ENCODE data around the gene CZIB. TPM values are rescaled to one million over a fixed set of nuclear protein-coding genes. Genes with fewer than 3 reads are reported as not detected.
A peak's percentile ranks its signal among the peaks of the same experiment; 100 is the strongest.
"Not testable (repeated sequence)": the region's sequence is repeated elsewhere in the genome, so short reads cannot be mapped to it uniquely, and the experiment has no call there.

Gene CZIB
- total RNA-seq, 1 donor from 2014 or later = 47.8 TPM

- peak; percentile 81 for DNase-seq (ENCODE audit: low read depth, low spot score)
Measured at GRCh38 chr1:53238197-53239155, 18.0 kb upstream of the CZIB start, which contains the start of gene MAGOH. TSS of gene MAGOH (minus strand) at chr1:53238518. CDS start at chr1:53238448, 70 bp downstream.

GRCh38 chr1:53237638-53238037, 17.2 kb upstream of the CZIB start:
- no peak for DNase-seq (ENCODE audit: low read depth, low spot score)

GRCh38 chr1:53220962-53221286, 490 bp upstream of the CZIB start:
- no peak for DNase-seq (ENCODE audit: low read depth, low spot score)

- DNase-seq (ENCODE audit: low read depth, low spot score) = no peak
Measured at GRCh38 chr1:53219711-53220110, 723 bp downstream of the CZIB start.

DNA sequence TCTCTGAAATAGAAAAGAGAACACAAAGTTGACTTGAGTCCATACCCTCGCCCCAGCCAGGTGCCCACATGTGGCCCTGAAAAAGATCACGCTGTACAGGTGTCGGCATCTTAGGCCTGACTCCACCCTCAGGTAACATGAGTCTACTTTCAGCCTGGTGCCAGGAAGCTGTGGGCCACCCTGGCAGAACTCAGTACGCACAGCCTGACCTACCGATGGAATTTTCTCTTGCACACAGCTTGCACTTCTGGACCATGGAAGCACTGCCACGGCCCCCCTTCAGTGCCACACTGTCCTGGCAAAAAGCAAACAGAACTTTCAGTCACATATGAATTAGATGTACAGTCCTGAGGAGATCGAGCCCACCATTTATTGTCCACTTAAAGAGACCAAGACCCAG, 2.2 kb downstream of the CZIB start:
- DNase-seq (ENCODE audit: low read depth, low spot score) = no peak

- no peak for DNase-seq (ENCODE audit: low read depth, low spot score)
Measured at GRCh38 chr1:53214376-53214940, 6.0 kb downstream of the CZIB start.

DNA sequence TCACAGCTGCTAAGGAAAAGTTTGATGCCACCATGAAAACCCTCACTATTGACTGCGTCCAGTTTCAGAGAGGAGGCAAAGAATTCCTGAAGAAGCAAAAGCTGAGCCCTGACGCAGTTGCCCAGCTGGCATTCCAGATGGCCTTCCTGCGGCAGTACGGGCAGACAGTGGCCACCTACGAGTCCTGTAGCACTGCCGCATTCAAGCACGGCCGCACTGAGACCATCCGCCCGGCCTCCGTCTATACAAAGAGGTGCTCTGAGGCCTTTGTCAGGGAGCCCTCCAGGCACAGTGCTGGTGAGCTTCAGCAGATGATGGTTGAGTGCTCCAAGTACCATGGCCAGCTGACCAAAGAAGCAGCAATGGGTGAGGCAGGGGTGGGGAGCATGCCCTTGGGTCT, 9.5 kb downstream of the CZIB start:
- no peak for DNase-seq (ENCODE audit: low read depth, low spot score)

- DNase-seq (ENCODE audit: low read depth, low spot score) = no peak
Measured at GRCh38 chr1:53210352-53210751, 10.1 kb downstream of the CZIB start.

DNA sequence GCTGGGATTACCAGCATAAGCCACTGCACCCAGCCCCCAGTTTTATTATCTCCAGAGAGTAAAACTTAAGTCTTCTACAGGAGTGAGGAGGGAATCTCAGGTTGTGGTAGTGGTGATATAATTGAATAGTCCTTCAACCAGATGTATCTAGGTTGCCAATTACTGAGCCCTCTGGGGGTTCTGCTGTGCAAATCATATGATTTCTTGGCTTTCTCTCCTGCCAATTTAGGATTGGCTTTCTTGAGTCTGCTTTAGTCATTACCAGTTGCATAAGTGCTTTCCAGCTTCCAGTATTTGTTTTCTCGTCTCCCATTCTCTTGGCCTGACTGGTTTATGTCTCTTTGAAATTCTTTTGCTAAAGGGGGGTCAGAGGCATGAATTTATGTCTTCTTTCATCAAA, 12.7 kb downstream of the CZIB start:
- no peak for DNase-seq (ENCODE audit: low read depth, low spot score)

DNA sequence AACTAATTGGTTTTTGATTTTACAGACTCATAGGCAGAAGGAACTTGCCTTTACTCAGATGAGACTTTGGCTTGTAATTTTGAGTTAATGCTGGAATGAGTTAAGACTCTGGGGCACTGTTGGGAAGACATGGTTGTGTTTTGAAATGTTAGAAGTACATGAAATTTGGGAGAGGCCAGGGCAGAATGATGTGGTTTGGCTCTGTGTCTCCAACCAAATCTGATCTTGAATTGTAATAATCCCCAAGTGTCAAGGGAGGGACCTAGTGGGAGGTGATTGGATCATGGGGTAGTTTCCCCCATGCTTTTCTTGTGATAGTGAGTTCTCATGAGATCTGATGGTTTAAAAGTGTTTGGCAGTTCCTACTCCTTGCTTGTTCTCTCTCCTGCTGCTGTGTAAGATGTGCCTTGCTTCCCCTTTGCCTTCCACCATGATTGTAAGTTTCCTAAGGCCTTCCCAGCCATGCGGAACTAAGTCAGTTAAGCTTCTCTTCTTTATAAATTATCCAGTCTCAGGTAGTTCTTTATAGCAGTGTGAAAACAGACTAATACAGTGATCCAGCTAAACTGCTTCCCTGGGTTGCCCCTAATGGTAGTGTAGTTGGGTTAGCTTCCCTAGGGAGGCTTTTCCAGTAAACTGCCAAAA, 13.6 kb downstream of the CZIB start:
- DNase-seq (ENCODE audit: low read depth, low spot score) = no peak

DNA sequence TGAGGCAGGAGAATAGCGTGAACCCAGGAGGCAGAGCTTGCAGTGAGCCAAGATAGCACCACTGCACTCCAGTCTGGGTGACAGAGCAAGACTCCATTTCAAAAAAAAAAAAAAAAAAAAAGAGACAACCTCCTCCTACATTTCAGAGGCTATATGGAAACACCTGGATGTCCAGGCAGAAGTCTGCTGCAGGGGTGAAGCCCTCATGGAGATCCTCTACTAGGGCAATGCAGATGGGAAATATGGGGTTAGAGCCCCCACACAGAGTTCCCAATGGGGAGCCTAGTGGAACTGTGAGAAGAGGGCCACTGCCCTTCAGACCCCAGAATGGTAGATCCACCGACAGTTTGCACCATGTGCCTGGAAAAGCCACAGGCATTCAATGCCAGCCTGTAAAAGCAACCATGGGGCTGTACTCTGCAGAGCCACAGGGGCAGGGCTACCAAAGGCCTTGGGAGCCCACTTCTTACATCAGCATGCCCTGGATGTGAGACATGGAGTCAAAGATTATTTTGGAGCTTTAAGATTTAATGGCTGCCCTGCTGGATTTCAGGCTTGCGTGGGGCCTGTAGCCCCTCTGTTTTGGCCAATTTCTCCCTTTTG, 14.2 kb downstream of the CZIB start:
- not testable (repeated sequence) for DNase-seq (ENCODE audit: low read depth, low spot score)

- not testable (repeated sequence) for DNase-seq (ENCODE audit: low read depth, low spot score)
Measured at GRCh38 chr1:53205496-53205895, 14.9 kb downstream of the CZIB start.

DNA sequence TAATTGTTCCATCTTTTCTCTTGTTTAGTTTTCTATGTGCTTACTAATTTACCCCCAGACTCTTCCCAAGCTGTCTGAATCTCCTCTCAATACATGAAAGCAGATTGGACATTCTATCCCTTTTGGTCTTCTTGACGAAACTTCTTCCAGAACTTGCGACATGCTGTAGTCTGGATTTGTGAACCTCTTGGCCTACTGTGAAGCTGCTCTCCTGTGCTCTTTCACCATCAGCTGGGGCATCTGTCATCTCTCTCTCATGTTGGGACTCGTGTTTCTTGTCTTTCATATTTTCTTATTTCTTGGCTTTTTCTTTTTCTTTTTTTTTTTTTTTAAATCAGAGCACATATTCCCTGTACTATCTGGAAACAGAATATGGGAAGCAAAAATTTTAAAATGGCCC, 17.0 kb downstream of the CZIB start:
- DNase-seq (ENCODE audit: low read depth, low spot score) = no peak

- no peak for DNase-seq (ENCODE audit: low read depth, low spot score)
Measured at GRCh38 chr1:53198241-53198651, 22.2 kb downstream of the CZIB start.

- DNase-seq (ENCODE audit: low read depth, low spot score) = no peak
Measured at GRCh38 chr1:53197291-53198200, 22.9 kb downstream of the CZIB start.

DNA sequence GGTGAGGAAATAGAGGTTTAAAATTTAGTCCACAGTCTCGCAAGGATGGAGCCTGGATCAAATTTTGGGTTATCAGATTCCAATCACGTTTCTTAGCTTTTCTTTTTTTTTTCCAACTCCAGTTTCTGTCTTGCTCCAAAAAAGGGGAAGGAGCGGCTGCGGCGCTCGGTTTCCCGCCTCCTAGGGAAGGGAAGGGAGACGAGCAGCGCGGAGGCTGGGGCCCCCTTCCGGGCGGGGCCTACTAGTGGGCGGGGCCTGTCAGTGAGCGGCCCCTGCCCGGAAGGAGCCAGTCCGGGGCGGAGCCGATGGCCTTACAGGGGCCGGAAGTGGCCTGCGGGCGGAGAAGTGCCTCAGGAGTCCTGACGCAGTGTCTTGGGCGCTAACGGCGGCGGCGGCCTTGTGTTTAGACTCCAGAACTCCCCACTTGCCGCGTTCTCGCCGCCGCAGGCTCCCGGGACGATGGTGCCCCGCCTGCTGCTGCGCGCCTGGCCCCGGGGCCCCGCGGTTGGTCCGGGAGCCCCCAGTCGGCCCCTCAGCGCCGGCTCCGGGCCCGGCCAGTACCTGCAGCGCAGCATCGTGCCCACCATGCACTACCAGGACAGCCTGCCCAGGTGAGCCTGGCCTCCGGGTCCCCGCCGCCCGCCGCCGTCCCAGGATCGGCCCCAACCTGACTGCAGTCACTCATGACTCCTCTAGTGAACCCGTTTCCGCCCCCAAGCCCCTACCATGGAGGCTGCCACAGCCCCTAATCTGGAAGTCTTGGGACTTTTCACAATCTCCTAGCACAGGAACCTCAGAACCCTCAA, 23.7 kb downstream of the CZIB start, which contains the start of gene CPT2:
TSS of gene CPT2 (plus strand) at position 340 of the 806 bp plus-strand sequence. CDS start at position 460, 120 bp downstream.
- peak; percentile 52 for DNase-seq (ENCODE audit: low read depth, low spot score)

- no peak for DNase-seq (ENCODE audit: low read depth, low spot score)
Measured at GRCh38 chr1:53196017-53196484, 24.4 kb downstream of the CZIB start.

GRCh38 chr1:53195246-53196016, 25.0 kb downstream of the CZIB start:
- DNase-seq (ENCODE audit: low read depth, low spot score) = no peak

- DNase-seq (ENCODE audit: low read depth, low spot score) = no peak
Measured at GRCh38 chr1:53190210-53190611, 30.2 kb downstream of the CZIB start.

Measured in pulmonary artery endothelial cell (primary cell).